NCI-H510A treated with DMSO at 0.1 percent for 48 hours (cell line): Measurements from ENCODE around the gene BMPR1A.
"Not testable (repeated sequence)": the region's sequence is repeated elsewhere in the genome, so short reads cannot be mapped to it uniquely, and the experiment has no call there.

ENCODE experiments used
- DNase-seq: peaks from one replicate; lab custom pipeline; 2025; lab: John Stamatoyannopoulos, UW

Gene BMPR1A

DNA sequence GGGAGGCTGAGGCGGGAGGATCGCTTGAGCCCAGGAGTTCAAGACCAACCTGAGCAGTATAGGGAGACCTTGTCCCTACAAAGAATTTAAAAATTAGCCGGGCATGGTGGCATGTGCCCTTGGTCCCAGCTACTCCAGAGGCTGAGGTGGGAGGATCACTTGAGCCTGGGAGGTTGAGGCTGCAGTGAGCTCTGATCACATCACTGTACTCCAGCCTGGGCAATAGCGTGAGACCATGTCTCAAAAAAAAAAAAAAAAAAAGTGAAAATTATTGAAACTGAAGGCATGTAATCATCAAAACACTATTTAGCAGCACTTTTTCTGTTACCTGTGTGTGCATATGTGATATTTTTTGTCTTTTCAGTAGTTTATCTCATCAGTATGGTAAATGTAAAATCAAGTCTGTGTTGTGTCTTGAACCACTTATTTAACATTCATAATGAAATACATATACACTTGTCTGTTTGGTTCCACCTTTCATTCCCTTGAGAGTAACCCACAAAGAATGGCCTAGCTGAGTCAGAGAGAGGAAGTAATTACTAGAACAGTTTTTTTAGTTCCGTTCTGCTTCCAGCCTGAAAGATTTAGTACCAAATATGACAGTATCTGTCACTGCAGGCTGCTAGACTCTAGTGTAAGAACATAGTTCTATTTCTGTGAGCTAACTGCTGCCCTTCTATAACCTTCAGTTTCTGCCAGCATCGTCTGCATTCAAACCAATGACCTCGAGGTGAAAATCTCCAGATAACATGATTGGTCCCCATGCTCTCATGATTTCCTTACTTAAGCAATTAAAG, 132.4 kb downstream of the BMPR1A start:
- DNase-seq: no peak

GRCh38 chr10:86889997-86890396, 133.6 kb downstream of the BMPR1A start:
- DNase-seq: no peak

- DNase-seq: no peak
Measured at GRCh38 chr10:86898511-86898910, 142.1 kb downstream of the BMPR1A start.

GRCh38 chr10:86899132-86899531, 142.7 kb downstream of the BMPR1A start:
- DNase-seq: no peak

DNA sequence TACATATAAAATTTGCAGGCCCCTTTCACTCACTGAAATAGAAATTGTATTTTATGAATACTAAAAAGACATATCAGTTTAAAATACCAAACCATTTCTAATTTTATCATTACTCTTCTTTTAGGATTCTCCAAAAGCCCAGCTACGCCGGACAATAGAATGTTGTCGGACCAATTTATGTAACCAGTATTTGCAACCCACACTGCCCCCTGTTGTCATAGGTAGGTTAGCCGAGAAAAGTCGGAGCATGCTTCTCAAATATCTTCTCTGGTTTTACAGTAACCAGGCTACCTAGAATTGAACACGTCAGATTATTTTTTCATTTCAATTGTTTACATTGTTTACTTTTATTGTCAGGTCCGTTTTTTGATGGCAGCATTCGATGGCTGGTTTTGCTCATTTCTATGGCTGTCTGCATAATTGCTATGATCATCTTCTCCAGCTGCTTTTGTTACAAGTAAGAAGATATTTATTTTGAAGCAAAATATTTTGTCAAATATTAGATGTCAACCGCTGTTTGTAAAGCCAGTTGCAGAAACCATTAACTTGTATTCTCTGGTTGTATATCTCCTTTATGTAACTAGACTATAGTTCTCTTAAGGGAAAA, 143.4 kb downstream of the BMPR1A start:
- DNase-seq: peak; percentile 70

DNA sequence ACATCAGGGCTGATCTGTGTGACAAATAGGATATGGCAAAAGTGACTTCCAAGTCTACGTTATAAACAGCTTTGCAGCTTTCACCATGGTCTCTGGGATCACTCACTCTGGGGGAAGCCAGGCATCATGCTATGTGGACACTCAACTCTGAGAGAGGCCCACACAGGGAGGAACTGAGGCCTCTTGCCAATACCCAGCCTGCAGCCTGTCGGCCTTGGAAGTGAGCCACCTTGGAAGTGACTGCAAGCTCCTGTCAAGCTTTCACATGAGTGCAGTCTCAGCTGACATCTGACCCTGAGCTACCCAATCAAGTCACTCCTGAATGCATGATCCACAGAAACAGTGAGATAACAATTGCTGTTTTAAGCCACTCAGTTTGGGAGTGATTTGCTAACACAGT, 144.5 kb downstream of the BMPR1A start:
- no peak for DNase-seq

DNA sequence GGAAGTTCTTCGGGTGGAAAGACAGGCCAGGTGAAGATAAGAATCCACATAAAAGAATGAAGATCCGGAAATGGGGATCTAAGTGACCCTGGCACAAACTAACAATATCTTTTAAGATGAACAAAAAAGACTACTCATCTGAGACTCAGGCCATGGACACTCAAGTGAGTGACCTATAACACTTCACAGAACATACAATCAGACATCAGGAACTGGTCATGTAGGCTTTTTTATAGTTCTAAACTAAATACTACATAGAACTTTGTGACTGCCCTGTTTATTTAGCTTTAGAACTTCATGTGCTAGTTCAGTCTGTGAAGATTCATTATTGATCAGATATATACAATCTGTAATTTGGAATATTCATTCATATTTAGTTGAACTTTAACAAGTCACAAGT, 148.2 kb downstream of the BMPR1A start:
- no peak for DNase-seq

DNA sequence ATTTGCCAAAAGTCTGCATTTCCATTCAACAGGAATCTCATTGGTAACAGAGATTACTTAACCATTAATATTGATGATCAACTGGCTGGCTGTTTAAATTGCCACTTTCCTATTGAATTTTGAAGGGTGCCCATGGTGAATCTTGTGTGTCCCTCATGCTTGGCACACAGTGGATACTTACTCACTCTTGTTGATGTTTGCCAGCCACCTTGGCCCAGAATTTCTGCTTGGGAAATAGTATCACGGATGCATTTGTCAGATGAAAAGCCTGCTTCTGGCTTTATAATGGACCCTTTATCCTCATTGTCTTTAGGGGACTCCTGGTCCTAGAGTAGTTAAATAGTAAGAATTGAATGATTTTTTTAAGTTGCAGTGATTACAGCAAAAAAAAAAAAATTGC, 149.0 kb downstream of the BMPR1A start:
- DNase-seq: no peak

DNA sequence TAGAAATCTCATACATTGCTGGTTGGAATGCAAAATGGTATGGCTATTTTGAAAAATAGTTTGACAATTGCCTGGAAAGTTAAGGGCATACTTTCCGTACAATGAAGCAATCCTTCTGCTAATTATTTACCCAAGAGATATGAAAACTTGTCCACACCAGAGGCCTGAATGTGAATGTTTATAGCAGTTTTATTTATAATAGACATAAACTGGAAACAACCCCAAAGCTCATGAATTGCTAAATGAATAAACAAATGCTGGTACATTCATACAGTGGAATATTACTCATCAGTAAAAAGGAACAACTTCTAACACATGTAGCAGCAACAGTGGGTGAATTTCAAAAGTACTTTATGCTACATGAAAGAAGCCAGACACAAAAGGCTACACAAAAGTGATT, 158.3 kb downstream of the BMPR1A start:
- DNase-seq: no peak

- no peak for DNase-seq
Measured at GRCh38 chr10:86918022-86918471, 161.6 kb downstream of the BMPR1A start.

- DNase-seq: no peak
Measured at GRCh38 chr10:86922553-86922961, 166.1 kb downstream of the BMPR1A start.

GRCh38 chr10:86929468-86930380, 173.3 kb downstream of the BMPR1A start:
- DNase-seq: no peak

DNA sequence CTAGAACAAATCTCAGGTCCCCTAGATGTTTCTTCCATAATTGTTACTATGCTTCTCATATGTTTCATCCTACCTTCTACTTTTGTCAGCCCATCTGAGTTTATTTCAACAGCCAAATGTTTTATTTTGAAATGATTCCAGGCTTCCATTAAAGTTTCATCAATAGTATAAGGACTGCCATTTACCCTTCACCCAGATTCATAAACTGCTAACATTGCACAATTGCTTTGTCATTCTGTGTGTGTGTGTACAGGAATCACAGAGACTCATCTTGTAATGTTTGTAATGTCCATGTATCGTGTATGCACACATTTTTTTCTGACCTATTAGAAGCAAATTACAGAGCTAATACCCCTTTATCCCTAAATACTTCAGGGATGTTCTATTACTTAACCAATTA, 175.5 kb downstream of the BMPR1A start:
- no peak for DNase-seq

DNA sequence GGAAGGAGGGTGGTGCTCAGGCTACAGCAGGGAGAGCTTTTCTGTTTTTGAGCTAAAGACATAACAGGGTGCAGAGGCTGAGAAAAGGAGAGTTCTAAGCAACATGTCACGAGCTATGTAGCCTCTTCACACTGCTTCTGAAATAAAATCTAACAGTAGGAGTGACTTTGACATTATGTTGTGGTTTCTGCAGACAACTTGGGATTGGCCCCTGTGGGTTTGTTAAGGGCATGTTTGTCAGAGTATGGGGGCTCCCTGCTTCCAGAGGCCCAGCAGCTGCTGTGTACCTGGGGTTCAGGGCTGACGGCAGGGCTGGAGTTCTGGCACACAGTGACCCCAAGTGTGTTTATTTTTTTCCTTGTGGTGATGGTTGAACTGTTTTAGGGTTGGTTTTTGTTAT, 176.3 kb downstream of the BMPR1A start:
- DNase-seq: no peak

DNA sequence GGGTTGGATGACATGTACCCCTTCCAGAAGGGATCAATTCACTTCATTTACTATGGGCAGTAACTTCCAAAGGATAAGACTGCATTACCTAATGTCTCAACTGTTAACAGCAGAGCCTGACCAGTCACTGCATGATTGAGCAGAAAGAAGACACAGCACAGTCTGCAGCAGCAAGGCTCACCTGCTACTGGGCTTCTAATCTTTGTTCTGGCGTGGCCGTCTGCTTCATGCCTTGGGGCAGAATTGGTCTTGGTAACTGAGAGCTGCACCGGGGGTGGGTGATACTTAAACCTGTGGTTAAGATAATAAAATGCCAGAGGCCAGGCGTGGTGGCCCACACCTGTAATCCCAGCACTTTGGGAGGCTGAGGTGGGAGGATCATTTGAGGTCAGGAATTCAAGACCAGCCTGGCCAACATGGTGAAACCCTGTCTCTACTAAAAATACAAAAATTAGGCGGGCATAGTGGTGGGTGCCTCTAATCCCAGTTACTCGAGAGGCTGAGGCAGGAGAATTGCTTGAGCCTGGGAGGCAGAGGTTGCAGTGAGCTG, 177.8 kb downstream of the BMPR1A start:
- DNase-seq: not testable (repeated sequence)

DNA sequence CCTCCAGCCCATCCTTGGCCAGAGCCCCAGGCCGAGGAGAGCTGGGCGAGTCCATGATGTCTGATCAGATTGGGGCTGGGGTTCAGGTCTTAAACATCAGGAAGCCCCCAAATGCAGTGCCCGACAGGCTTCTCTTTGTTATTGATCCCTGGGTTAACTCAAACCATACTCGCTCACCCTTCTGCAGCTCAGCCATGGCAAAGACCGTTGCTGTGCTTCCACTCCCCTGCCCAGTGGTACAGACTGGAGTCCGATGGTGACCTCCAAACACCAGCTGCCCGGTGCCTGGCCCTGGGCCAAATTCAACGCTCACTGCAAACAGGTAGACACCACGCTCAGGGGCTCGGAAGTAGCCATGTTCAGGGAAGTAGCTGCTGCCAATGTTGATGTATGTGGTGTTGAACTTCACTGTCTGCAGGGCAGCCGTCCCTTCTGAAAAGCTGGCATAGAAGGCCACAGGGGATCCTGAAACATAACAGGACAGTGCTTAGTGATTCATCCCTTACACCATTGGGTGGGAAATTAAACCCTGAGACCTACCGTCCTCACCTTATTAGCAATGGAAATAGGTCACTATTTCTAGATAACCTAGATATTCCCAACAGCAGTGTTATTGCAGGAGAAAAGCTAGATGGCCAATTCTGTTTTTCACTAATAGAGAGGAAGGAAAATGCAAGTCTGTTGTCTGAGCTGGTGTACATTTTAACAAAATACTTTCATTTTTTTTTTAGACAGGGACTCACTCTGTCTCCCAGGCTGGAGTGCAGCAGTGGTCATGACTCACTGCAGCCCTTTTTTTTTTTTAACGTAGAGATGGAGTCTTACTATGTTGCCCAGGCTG, 180.5 kb downstream of the BMPR1A start:
- no peak for DNase-seq

GRCh38 chr10:86937502-86938154, 181.2 kb downstream of the BMPR1A start:
- no peak for DNase-seq

GRCh38 chr10:86938260-86938659, 181.8 kb downstream of the BMPR1A start:
- DNase-seq: no peak

DNA sequence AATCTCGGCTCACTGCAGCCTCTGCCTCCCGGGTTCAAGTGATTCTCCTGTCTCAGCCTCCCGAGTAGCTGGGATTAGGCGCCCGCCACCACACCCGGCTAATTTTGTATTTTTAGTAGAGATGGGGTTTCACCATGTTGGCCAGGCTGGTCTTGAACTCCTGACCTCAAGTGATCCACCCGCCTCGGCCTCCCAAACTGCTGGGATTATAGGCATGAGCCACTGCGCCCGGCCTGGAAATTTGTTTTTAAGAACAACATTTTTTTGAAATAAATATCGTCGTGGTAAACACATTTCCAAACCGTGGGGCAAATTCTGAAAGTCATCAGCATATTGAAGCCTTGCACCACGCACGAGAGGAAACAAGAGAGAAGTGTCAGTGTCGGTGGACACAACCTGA, 183.7 kb downstream of the BMPR1A start:
- not testable (repeated sequence) for DNase-seq

DNA sequence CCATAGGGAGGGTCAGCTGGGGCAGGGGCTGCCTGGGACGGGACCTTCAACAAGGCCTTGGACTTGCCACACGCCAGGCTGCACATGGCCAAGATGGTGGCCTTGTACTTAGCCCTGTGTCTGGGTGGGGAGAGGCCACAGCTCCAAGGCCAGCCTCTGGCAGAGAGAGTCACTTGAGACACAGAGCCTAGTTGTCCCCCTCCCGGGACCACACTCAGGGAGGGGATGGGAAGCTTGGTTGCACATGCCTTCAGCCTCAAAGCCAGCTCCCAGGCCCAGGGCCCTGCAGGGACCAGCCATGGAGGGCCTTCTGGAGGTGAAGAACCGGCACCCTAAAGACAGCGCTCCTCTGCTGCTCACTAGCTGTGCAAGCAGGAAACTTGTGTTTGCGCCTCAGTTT, 184.3 kb downstream of the BMPR1A start:
- DNase-seq: no peak

DNA sequence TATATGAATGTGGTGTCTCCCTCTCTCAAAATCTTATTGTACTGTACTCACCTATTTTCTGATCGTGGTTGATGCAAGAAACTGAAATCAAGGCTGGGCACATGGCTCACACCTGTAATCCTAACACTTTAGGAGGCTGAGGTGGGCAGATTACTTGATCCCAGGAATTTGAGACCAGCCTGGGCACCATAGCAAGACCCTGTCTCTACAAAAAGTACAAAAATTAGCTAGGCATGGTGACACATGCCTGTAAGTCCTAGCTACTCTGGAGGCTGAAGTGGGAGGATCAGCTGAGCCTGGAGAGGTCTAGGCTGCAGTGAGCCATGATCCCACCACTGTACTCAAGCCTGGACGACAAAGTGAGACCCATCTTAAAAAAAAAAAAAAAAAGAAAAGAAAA, 185.0 kb downstream of the BMPR1A start:
- no peak for DNase-seq
